Measurements from ENCODE around the gene GPR137. TPM values are rescaled to one million over a fixed set of nuclear protein-coding genes. Genes with fewer than 3 reads are reported as not detected.

The GPR137 gene
- total RNA-seq, 2 experiments from 2014 or later = 28.7 to 31.6 TPM

DNA sequence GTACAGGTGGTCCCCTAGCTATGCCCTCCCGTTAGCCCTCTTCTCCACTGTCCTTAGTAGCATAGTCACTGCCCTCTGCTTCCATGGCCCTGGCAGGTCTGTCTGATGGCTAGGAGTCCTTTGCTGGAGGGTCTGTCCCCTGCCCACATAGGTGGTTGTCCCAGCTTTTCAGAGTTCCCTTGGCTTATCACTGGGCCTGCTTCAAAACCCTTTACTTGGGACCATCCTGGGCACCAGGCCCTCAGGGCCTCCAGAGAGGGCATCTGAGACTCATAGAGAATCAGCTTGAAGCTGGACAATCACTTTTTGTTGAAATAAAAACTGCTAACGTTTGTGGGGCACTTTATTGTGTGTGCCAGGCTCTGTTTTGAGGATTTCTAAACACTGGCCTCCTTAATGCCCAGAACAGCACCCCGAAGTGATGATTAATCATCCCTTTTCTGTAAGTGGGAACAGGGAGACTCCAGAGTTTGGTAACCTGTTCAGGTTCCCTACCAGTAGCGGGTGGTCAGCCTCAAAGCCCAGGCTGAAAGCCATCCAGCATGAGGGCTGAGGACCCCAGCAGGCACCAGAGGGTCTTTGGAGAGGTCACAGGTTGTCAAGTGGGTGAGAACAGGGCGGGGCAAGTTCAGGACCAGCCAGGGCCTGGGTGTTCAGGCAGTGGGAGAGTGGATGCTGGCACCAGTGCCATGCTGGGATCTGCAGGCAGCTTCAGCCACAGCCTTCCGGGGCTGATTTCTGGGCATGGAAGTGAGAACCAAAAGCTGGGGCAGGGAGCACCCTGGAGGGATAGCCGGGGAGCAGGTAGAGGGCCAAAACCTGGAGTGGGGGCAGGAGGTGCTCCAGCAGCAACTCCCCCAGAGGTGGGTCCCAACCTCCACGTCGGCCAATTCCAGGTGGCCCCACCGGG lies 5.0 kb downstream of the GPR137 start:
- H3K9me3 Mint-ChIP-seq = no peaks in the 10 kb centered on the region
- intact Hi-C loops (cut with micrococcal nuclease) = no loop called here
- no peak overlapping the region for H3K27ac Mint-ChIP-seq
- ChIA-PET CTCF (interaction anchor here (1.3 to 7.9 kb wide), 2 partner anchors 12 to 86 kb away, joined by 3 to 74 read pairs; partner anchors contain the start of genes CATSPERZ and ESRRA), POLR2A (no interaction called here)
- peaks cover 35% of the 10 kb centered on the region for H3K27me3 Mint-ChIP-seq
- H3K36me3 Mint-ChIP-seq = no peaks in the 10 kb centered on the region
- peak overlapping the region; percentile 32 for H3K4me3 Mint-ChIP-seq
- H3K4me1 Mint-ChIP-seq (ENCODE audit: low read depth) = peaks cover 16% of the 10 kb centered on the region
- no peak for DNase-seq

DNA sequence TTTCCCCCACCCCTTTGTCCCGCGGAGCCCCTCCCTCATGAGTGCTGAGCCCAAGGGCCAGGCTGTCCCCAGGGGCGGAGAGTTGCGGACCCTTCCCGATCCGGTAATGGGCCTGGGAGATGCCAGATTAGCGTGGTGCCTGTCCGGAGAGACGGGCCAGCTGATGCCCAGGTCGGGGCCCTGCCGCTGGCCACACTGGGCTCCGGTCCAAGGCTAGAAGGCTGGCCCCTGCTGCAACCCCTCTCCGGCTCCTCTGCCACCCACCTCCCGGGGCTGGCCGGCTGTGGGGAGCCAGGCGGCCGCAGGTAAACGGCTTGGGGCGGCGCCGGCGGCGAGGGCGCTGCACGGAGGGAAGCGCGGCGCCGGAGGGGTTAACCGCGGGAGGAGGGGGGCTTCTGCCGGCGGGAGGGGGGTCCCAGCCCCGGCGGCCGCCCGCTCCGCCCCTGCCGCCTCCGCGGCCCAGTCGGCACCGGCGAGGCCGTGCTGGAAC lies 5.7 kb downstream of the GPR137 start, which contains the start of gene KCNK4:
Gene KCNK4, plus strand, starts transcription at position 41 of the 490 bp plus-strand sequence. CDS start 1,717 bp downstream, outside the sequence.
- DNase-seq = no peak
- ChIA-PET POLR2A (no interaction called here), CTCF (interaction anchor here (7.9 kb wide), 1 partner anchor 12 kb away, joined by 74 read pairs; the partner anchor contains the start of genes CATSPERZ and ESRRA)
- peaks cover 41% of the 10 kb centered on the region for H3K27me3 Mint-ChIP-seq
- H3K4me3 Mint-ChIP-seq = peak within 1 kb of the TSS; percentile 32
- H3K4me1 Mint-ChIP-seq (ENCODE audit: low read depth) = peaks cover 13% of the 10 kb centered on the region
- intact Hi-C loops (cut with micrococcal nuclease) = no loop called here
- no peaks in the 10 kb centered on the region for H3K36me3 Mint-ChIP-seq
- H3K27ac Mint-ChIP-seq = no peak within 1 kb of the TSS
- H3K9me3 Mint-ChIP-seq = no peaks in the 10 kb centered on the region

DNA sequence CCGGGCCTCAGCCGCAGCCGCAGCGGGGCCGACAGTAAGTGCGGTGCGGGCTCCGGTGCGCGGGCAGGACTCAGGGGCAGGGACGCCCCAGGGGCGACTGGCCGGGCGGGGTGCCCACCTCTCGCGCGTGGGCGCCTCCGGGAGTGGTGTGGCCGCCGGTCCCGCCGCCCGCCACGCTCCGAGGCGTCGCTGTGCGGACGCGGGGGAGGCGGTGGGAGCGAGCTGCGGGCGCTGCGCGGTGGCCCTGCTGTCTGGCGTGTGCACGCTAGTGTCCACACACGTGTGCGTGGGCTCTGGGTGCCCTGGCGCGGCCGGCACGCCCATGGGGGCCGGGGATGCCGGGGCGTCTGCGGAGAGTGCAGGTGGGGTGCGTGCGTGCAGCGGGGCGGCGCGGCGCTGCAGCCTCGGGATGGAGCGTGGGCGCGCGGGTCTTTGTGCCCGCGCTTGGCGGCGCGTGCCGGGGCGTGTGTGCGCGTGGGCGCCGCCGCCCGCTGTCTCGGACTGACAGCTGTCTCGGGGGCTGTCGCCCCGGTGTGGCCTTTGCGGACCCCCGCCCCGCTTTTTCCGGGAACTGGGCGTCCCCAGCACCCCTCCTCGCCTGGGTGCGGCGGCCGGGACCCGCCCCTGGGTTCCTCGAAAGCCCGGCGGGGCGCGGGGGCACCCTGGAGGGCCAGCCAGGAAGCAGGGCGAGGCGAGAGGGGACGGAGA lies 6.3 kb downstream of the GPR137 start:
- intact Hi-C loops (cut with micrococcal nuclease) = no loop called here
- no peaks in the 10 kb centered on the region for H3K36me3 Mint-ChIP-seq
- H3K4me3 Mint-ChIP-seq = no peak overlapping the region
- ChIA-PET CTCF (interaction anchor here (1.4 to 7.9 kb wide), 2 partner anchors 11 to 40 kb away, joined by 3 to 74 read pairs; partner anchors contain the start of genes CATSPERZ and ESRRA), POLR2A (interaction anchor here (1.1 kb wide), 1 partner anchor 485 kb away, joined by 4 read pairs; no protein-coding TSS in a partner anchor)
- H3K9me3 Mint-ChIP-seq = no peaks in the 10 kb centered on the region
- peaks cover 7% of the 10 kb centered on the region for H3K4me1 Mint-ChIP-seq (ENCODE audit: low read depth)
- DNase-seq = no peak
- H3K27ac Mint-ChIP-seq = no peak overlapping the region
- H3K27me3 Mint-ChIP-seq = peaks cover 47% of the 10 kb centered on the region

DNA sequence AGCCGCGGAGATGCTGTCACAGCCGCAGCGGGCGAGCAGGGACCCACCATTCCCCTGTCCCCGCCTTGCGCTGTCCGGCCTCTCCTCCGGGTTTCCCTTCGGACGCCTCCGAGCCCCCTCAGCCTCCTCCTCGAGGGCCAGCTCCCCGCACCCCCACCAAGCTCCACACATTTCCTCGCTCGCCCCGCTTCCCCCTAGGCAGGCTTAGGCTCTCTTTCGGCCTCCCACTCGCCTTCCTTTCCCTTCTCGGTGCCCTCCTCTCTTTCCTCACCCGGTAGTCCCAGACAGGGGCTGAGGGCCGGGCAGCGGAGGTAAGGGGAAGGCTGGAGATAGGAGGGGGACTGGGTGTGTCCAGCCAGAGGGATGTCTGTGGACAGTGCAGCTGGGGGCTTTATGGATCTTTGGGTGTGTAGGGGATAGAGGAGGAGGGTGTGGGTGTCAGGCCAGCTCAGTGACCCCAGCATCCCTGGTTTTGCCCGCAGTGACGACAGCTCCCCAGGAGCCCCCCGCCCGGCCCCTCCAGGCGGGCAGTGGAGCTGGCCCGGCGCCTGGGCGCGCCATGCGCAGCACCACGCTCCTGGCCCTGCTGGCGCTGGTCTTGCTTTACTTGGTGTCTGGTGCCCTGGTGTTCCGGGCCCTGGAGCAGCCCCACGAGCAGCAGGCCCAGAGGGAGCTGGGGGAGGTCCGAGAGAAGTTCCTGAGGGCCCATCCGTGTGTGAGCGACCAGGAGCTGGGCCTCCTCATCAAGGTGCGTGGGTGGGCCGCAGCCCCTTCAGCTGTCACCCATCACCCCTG lies 7.0 kb downstream of the GPR137 start:
- peaks cover 10% of the 10 kb centered on the region for H3K4me1 Mint-ChIP-seq (ENCODE audit: low read depth)
- ChIA-PET POLR2A (interaction anchor here (0.8 to 1.1 kb wide), 2 partner anchors 12 to 485 kb away, joined by 4 to 5 read pairs; partner anchors contain the start of gene ESRRA), CTCF (interaction anchor here (1.4 to 7.9 kb wide), 2 partner anchors 10 to 39 kb away, joined by 3 to 74 read pairs; partner anchors contain the start of genes CATSPERZ and ESRRA)
- DNase-seq = no peak
- H3K4me3 Mint-ChIP-seq = no peak overlapping the region
- no peak overlapping the region for H3K27ac Mint-ChIP-seq
- H3K36me3 Mint-ChIP-seq = no peaks in the 10 kb centered on the region
- H3K27me3 Mint-ChIP-seq = peaks cover 54% of the 10 kb centered on the region
- intact Hi-C loops (cut with micrococcal nuclease) = no loop called here
- no peaks in the 10 kb centered on the region for H3K9me3 Mint-ChIP-seq

DNA sequence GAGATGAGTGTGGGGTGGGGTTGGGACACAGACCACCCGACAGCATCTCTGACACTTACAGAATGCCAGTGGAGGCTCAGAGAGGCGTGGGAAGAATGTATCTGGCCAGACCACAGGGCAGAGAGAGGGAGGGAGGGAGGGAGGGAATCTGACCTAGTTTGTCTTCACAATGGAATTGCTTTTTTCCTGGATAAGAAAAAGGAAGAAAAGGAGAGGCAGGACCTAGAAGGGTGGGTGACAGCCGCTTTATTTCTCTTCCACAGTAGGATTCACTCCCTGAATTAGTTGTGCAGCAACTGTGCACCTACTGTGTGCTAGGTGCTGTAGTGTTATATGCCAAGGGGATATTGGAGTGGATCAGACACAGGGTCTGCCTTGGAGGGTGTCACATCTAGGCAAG lies 9.1 kb downstream of the GPR137 start:
- Mint-ChIP-seq H3K27ac (no peak overlapping the region), H3K27me3 (peaks cover 73% of the 10 kb centered on the region), H3K9me3 (no peaks in the 10 kb centered on the region), H3K4me1 (ENCODE audit: low read depth) (peaks cover 14% of the 10 kb centered on the region), H3K4me3 (no peak overlapping the region), H3K36me3 (no peaks in the 10 kb centered on the region)
- intact Hi-C loops (cut with micrococcal nuclease) = no loop called here
- CTCF ChIA-PET = interaction anchor here (0.9 to 7.9 kb wide), 2 partner anchors 8 to 23 kb away, joined by 3 to 74 read pairs; partner anchors contain the start of genes CATSPERZ and ESRRA
- POLR2A ChIA-PET = no interaction called here
- no peak for DNase-seq

DNA sequence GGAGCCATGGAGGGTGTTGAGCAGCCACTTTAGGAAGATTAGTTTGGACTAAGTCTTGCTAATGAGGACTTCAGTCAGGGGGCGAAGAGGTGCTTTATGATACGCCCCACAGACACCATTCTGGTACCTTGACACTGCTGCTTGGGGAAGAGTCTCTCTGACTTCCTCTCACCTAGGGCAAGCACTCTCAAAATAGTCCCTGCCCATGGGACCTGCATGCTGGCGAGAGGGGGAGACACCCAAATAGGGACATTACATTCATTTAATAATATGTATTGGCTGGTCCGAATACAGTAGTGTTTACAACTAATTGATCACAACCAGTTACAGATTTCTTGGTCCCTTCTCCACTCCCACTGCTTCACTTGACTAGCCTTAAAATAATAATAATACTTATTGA lies 10.1 kb downstream of the GPR137 start:
- ChIA-PET CTCF (interaction anchor here (0.9 to 7.9 kb wide), 2 partner anchors 7 to 24 kb away, joined by 3 to 74 read pairs; partner anchors contain the start of genes CATSPERZ and ESRRA), POLR2A (no interaction called here)
- intact Hi-C loops (cut with micrococcal nuclease) = no loop called here
- Mint-ChIP-seq H3K27ac (no peak overlapping the region), H3K27me3 (peaks cover 76% of the 10 kb centered on the region), H3K4me1 (ENCODE audit: low read depth) (peaks cover 20% of the 10 kb centered on the region), H3K9me3 (no peaks in the 10 kb centered on the region), H3K36me3 (no peaks in the 10 kb centered on the region), H3K4me3 (no peak overlapping the region)
- DNase-seq = no peak

DNA sequence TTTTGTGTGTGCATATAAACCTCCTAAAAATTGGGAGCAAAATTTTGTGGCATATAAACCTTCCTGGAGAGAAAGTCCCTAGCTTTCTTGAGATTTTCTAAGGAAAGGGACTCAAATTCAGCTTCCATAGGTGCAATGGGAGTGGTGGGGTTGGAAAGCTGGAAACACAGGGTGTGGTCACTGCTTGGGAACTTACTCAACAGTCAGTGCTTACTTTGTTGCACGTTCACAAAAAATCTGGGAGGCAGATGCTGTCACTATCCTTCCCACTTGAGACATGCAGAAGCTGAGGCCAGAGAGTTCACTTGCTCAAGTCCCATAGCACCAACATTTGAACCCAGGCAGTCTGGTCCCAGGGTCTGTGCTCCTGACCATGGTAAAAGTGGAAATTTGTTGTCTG lies 10.6 kb downstream of the GPR137 start:
- DNase-seq = no peak
- no peak overlapping the region for H3K4me3 Mint-ChIP-seq
- CTCF ChIA-PET = no interaction called here
- intact Hi-C loops (cut with micrococcal nuclease) = no loop called here
- H3K36me3 Mint-ChIP-seq = no peaks in the 10 kb centered on the region
- POLR2A ChIA-PET = no interaction called here
- H3K27ac Mint-ChIP-seq = no peak overlapping the region
- no peaks in the 10 kb centered on the region for H3K9me3 Mint-ChIP-seq
- peaks cover 22% of the 10 kb centered on the region for H3K4me1 Mint-ChIP-seq (ENCODE audit: low read depth)
- H3K27me3 Mint-ChIP-seq = peaks cover 74% of the 10 kb centered on the region

DNA sequence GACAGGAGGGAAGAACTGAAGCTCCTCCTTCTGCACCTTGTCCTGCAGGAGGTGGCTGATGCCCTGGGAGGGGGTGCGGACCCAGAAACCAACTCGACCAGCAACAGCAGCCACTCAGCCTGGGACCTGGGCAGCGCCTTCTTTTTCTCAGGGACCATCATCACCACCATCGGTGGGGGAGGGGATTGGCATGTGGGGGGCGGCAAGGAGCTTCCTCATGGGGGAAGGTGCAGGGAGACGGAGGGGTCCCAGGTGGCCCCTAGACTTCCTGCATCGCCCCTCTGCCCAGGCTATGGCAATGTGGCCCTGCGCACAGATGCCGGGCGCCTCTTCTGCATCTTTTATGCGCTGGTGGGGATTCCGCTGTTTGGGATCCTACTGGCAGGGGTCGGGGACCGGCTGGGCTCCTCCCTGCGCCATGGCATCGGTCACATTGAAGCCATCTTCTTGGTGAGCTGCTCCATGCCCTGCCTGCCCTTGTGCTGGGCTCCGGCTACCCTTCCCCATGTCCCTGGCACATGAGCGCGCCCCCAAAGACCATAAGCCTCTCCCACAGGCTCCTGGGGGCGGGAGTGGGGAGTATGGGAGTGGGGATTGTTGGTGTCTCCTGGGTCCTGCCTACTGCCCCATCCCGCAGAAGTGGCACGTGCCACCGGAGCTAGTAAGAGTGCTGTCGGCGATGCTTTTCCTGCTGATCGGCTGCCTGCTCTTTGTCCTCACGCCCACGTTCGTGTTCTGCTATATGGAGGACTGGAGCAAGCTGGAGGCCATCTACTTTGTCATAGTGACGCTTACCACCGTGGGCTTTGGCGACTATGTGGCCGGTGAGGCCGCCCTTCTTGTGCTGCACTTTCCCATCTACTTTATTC lies 11.4 kb downstream of the GPR137 start:
- peaks cover 80% of the 10 kb centered on the region for H3K27me3 Mint-ChIP-seq
- intact Hi-C loops (cut with micrococcal nuclease) = no loop called here
- H3K36me3 Mint-ChIP-seq = no peaks in the 10 kb centered on the region
- no peak for DNase-seq
- no peaks in the 10 kb centered on the region for H3K9me3 Mint-ChIP-seq
- CTCF ChIA-PET = no interaction called here
- H3K4me3 Mint-ChIP-seq = no peak overlapping the region
- no peak overlapping the region for H3K27ac Mint-ChIP-seq
- POLR2A ChIA-PET = no interaction called here
- peaks cover 22% of the 10 kb centered on the region for H3K4me1 Mint-ChIP-seq (ENCODE audit: low read depth)

DNA sequence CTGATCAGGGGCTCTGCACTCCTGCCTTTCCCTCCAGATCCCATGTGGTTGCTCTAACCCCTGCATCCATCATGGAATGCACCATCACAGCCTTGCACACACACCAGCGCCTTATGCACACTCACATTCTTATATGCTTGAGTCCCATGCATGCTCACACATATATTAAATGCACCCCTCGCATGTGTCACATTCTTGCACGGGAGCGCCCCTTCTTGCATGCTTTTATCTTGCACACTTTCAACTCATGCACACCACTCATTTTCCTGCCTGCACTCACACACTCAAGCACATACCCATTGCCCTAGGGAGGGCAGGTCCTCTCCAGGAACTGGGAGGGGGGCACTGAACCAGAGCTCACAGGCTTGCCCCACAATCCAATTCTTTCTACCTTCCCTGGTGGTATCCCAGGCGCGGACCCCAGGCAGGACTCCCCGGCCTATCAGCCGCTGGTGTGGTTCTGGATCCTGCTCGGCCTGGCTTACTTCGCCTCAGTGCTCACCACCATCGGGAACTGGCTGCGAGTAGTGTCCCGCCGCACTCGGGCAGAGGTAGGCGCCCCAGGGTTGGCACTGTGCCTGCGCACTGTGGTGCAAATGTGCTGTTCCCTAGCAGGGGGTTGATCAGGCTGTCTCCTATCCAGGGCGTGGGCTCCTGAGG lies 12.2 kb downstream of the GPR137 start:
- ChIA-PET POLR2A (no interaction called here), CTCF (no interaction called here)
- no peaks in the 10 kb centered on the region for H3K36me3 Mint-ChIP-seq
- H3K27ac Mint-ChIP-seq = no peak overlapping the region
- no peaks in the 10 kb centered on the region for H3K9me3 Mint-ChIP-seq
- intact Hi-C loops (cut with micrococcal nuclease) = no loop called here
- peaks cover 78% of the 10 kb centered on the region for H3K27me3 Mint-ChIP-seq
- no peak for DNase-seq
- peaks cover 19% of the 10 kb centered on the region for H3K4me1 Mint-ChIP-seq (ENCODE audit: low read depth)
- H3K4me3 Mint-ChIP-seq = no peak overlapping the region

DNA sequence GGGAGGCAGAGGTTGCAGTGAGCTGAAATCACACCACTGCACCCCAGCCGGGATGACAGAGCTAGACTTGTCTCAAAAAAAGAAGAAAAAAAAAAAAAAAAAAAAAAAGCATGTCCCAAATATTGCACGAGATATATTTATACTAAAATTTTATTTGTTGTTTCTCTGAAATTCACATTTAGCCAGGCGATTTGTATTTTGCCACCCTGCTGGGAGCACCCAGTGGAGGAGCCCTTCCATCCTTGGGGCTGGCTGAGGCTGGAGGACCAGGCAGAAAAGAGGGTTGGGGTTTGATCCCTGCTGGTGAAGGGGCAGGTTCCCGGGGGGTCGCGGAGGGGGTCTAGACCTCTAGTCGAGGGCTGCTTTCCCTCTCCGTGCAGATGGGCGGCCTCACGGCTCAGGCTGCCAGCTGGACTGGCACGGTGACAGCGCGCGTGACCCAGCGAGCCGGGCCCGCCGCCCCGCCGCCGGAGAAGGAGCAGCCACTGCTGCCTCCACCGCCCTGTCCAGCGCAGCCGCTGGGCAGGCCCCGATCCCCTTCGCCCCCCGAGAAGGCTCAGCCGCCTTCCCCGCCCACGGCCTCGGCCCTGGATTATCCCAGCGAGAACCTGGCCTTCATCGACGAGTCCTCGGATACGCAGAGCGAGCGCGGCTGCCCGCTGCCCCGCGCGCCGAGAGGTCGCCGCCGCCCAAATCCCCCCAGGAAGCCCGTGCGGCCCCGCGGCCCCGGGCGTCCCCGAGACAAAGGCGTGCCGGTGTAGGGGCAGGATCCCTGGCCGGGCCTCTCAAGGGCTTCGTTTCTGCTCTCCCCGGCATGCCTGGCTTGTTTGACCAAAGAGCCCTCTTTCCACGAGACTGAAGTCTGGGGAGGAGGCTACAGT lies 13.6 kb downstream of the GPR137 start:
- H3K36me3 Mint-ChIP-seq = no peaks in the 10 kb centered on the region
- intact Hi-C loops (cut with micrococcal nuclease) = no loop called here
- POLR2A ChIA-PET = no interaction called here

More for the DNA sequence above, 13.6 kb downstream of the GPR137 start:
- H3K27me3 Mint-ChIP-seq = peaks cover 67% of the 10 kb centered on the region
- no peaks in the 10 kb centered on the region for H3K9me3 Mint-ChIP-seq
- DNase-seq = no peak
- no peak overlapping the region for H3K27ac Mint-ChIP-seq
- CTCF ChIA-PET = interaction anchor here (0.6 kb wide), 1 partner anchor 11 kb away, joined by 3 read pairs; no protein-coding TSS in a partner anchor
- H3K4me3 Mint-ChIP-seq = peak overlapping the region; percentile 21
- H3K4me1 Mint-ChIP-seq (ENCODE audit: low read depth) = peaks cover 24% of the 10 kb centered on the region

All from activated CD4-positive, alpha-beta memory T cell treated with anti-CD3 and anti-CD28 coated beads for 36 hours (primary cell).